Glutamatergic neuron (in vitro differentiated cells): Measurements from ENCODE around the gene WSCD1. TPM values are rescaled to one million over a fixed set of nuclear protein-coding genes. Genes with fewer than 3 reads are reported as not detected.

Experiments used
- DNase-seq: peaks from one replicate; pipeline ENCODE4 v3.0.0; 2022
- H3K27ac Mint-ChIP-seq: one replicate; pipeline ENCODE4 v1.8.0; 2020; ENCODE audit warnings: mild to moderate bottlenecking, mixed read lengths, inconsistent platforms; ENCODE audit not compliant: unreplicated experiment
- H3K27me3 Mint-ChIP-seq: one replicate; pipeline ENCODE4 v1.8.0; 2020; ENCODE audit warnings: mild to moderate bottlenecking, moderate library complexity, mixed read lengths, inconsistent platforms; ENCODE audit not compliant: unreplicated experiment
- H3K36me3 Mint-ChIP-seq: one replicate; pipeline ENCODE4 v1.8.0; 2020; ENCODE audit warnings: mild to moderate bottlenecking, mixed read lengths, inconsistent platforms; ENCODE audit not compliant: unreplicated experiment
- H3K4me1 Mint-ChIP-seq: one replicate; pipeline ENCODE4 v1.8.0; 2020; ENCODE audit warnings: mild to moderate bottlenecking, low read depth, mixed read lengths, inconsistent platforms; ENCODE audit not compliant: unreplicated experiment
- H3K4me3 Mint-ChIP-seq: one replicate; pipeline ENCODE4 v1.8.0; 2020; ENCODE audit warnings: mild to moderate bottlenecking, mixed read lengths, inconsistent platforms; ENCODE audit not compliant: unreplicated experiment
- H3K9me3 Mint-ChIP-seq: one replicate; pipeline ENCODE4 v1.8.0; 2020; ENCODE audit warnings: mild to moderate bottlenecking, moderate library complexity, mixed read lengths, inconsistent platforms; ENCODE audit not compliant: unreplicated experiment
- CTCF ChIP-seq: fragments of 200-600 bp; sonication (generic); IDR thresholded peaks from one replicate; pipeline ENCODE4 v1.5.0; 2021; ENCODE audit not compliant: partially characterized antibody, unreplicated experiment
- total RNA-seq: library from RNA; stranded (reverse); fragmentation: NEBNext Ultra II Directional; extraction: Animal tissue kit (Norgen Biotek cat#: 25700); gene quantifications from one replicate; pipeline ENCODE4 v1.2.1, GENCODE V29; 2021; ENCODE audit not compliant: unreplicated experiment

The WSCD1 gene
- total RNA-seq, 1 donor from 2014 or later: 35.6 TPM

GRCh38 chr17:6160911-6161855 lies 91.0 kb downstream of the WSCD1 start:
- TF ChIP-seq CTCF: no peak
- Mint-ChIP-seq H3K36me3 (no peaks in the 10 kb centered on the region), H3K4me1 (peaks cover 22% of the 10 kb centered on the region), H3K9me3 (no peaks in the 10 kb centered on the region), H3K27me3 (peaks cover 6% of the 10 kb centered on the region), H3K27ac (no peak overlapping the region), H3K4me3 (no peak overlapping the region)
- DNase-seq: no peak

- peaks cover 22% of the 10 kb centered on the region for H3K4me1 Mint-ChIP-seq
Measured at GRCh38 chr17:6162216-6162615, 92.0 kb downstream of the WSCD1 start.

GRCh38 chr17:6162892-6163291 lies 92.7 kb downstream of the WSCD1 start:
- DNase-seq: no peak
- Mint-ChIP-seq H3K9me3 (no peaks in the 10 kb centered on the region), H3K4me3 (no peak overlapping the region), H3K36me3 (no peaks in the 10 kb centered on the region), H3K4me1 (peaks cover 24% of the 10 kb centered on the region), H3K27ac (no peak overlapping the region), H3K27me3 (peaks cover 6% of the 10 kb centered on the region)
- TF ChIP-seq CTCF: no peak

More at GRCh38 chr17:6162216-6162615, 92.0 kb downstream of the WSCD1 start:
- Mint-ChIP-seq H3K4me3 (no peak overlapping the region), H3K27ac (no peak overlapping the region), H3K36me3 (no peaks in the 10 kb centered on the region), H3K27me3 (peaks cover 6% of the 10 kb centered on the region), H3K9me3 (no peaks in the 10 kb centered on the region)
- TF ChIP-seq CTCF: no peak
- DNase-seq: no peak

GRCh38 chr17:6163612-6164333 lies 93.6 kb downstream of the WSCD1 start:
- peaks cover 2% of the 10 kb centered on the region for H3K27me3 Mint-ChIP-seq
- DNase-seq: no peak
- H3K9me3 Mint-ChIP-seq: no peaks in the 10 kb centered on the region
- no peak overlapping the region for H3K4me3 Mint-ChIP-seq
- peaks cover 29% of the 10 kb centered on the region for H3K4me1 Mint-ChIP-seq
- H3K36me3 Mint-ChIP-seq: no peaks in the 10 kb centered on the region
- H3K27ac Mint-ChIP-seq: no peak overlapping the region
- TF ChIP-seq CTCF: no peak
